ENCODE data around the gene SLCO1C1.

GRCh38 chr12:20777420-20777819, 82.3 kb downstream of the SLCO1C1 start:
- no peak for TF ChIP-seq CTCF (IDR thresholded peaks at IDR 0.05; ENCODE audit: low read length)
- no peak for TF ChIP-seq EZH2 (IDR thresholded peaks at IDR 0.05; ENCODE audit: borderline replicate concordance, low read length)

Data from OCI-LY1 (cell line).